ENCODE results near the gene NSRP1. TPM values are rescaled to one million over a fixed set of nuclear protein-coding genes. Genes with fewer than 3 reads are reported as not detected.

Gene NSRP1
- total and polyA plus RNA-seq, 2 of the 13 experiments (the other 11 are each of a cell fraction or from before 2014, with no cell fraction given), result 7.0 to 14.3 TPM

DNA sequence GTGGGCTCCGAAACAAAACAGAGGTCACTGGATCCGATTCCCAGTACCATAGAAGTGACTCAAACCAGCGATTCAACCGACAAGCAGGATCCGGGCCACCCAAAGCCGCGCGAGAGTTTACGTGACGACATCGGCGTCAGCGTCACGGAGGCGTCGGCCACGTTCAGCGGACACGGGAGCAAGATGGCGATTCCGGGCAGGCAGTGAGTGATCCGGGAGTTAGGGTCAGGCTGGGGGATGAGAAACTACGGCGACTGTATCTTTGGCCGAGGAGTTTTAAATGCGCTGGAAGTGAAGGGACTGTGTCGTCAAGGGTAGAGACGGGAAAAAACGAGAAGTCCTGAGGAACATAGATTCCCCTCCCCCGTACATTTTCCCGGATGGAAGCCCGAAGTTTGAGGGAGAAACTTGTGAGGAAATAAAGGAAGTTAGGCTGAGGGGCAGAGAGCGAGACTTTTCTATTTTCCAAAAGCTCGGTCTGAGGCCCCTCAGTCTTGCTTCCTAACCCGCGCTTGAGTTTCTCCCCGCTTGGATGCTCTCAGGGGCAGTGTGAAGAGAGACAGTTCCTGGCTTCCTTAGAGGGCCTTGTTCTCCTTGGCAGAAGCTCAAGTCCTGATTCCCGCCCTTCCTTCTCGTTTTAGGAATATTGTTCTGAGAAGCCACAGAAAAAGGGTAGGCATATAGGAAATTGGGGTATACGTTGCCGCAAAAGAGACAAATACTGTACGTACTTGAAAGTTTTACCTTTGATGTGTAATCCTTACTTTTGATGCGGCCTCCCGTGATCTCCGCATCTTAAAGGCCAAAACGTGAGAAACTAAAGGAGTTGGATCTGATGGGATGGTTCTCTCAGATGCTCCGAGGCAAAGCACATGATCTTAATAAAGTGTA, at the start of gene NSRP1 (continued):
- TF ChIP-seq KLF13 (CRISPR knock-in tag; IDR thresholded peaks at IDR 0.05) (no peak), CENPX (CRISPR knock-in tag; IDR thresholded peaks at IDR 0.05) (no peak), JUN (CRISPR knock-in tag; IDR thresholded peaks at IDR 0.05) (no peak), NRL (CRISPR knock-in tag; IDR thresholded peaks at IDR 0.05; ENCODE audit: borderline replicate concordance) (no peak), ZNF567 (CRISPR knock-in tag; IDR thresholded peaks at IDR 0.05; ENCODE audit: borderline replicate concordance) (no peak), NFIC (IDR thresholded peaks at IDR 0.05; ENCODE audit: low read length) (peak; percentile 13; the same call in 1 of the 2 replicates), ZNF251 (CRISPR knock-in tag; IDR thresholded peaks at IDR 0.05) (no peak), MEF2D (CRISPR knock-in tag; IDR thresholded peaks at IDR 0.05) (no peak; the same call in 1 of the 2 replicates), ONECUT2 (CRISPR knock-in tag; IDR thresholded peaks at IDR 0.05) (no peak), ELF1 (CRISPR knock-in tag; IDR thresholded peaks at IDR 0.05) (peak; percentile 48), TOE1 (CRISPR knock-in tag; IDR thresholded peaks at IDR 0.05) (no peak)
- TF ChIP-seq, protein P1, sequence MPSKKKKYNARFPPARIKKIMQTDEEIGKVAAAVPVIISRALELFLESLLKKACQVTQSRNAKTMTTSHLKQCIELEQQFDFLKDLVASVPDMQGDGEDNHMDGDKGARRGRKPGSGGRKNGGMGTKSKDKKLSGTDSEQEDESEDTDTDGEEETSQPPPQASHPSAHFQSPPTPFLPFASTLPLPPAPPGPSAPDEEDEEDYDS (CRISPR knock-in tag; IDR thresholded peaks at IDR 0.05), result peak; percentile 84
- TF ChIP-seq, protein P2, sequence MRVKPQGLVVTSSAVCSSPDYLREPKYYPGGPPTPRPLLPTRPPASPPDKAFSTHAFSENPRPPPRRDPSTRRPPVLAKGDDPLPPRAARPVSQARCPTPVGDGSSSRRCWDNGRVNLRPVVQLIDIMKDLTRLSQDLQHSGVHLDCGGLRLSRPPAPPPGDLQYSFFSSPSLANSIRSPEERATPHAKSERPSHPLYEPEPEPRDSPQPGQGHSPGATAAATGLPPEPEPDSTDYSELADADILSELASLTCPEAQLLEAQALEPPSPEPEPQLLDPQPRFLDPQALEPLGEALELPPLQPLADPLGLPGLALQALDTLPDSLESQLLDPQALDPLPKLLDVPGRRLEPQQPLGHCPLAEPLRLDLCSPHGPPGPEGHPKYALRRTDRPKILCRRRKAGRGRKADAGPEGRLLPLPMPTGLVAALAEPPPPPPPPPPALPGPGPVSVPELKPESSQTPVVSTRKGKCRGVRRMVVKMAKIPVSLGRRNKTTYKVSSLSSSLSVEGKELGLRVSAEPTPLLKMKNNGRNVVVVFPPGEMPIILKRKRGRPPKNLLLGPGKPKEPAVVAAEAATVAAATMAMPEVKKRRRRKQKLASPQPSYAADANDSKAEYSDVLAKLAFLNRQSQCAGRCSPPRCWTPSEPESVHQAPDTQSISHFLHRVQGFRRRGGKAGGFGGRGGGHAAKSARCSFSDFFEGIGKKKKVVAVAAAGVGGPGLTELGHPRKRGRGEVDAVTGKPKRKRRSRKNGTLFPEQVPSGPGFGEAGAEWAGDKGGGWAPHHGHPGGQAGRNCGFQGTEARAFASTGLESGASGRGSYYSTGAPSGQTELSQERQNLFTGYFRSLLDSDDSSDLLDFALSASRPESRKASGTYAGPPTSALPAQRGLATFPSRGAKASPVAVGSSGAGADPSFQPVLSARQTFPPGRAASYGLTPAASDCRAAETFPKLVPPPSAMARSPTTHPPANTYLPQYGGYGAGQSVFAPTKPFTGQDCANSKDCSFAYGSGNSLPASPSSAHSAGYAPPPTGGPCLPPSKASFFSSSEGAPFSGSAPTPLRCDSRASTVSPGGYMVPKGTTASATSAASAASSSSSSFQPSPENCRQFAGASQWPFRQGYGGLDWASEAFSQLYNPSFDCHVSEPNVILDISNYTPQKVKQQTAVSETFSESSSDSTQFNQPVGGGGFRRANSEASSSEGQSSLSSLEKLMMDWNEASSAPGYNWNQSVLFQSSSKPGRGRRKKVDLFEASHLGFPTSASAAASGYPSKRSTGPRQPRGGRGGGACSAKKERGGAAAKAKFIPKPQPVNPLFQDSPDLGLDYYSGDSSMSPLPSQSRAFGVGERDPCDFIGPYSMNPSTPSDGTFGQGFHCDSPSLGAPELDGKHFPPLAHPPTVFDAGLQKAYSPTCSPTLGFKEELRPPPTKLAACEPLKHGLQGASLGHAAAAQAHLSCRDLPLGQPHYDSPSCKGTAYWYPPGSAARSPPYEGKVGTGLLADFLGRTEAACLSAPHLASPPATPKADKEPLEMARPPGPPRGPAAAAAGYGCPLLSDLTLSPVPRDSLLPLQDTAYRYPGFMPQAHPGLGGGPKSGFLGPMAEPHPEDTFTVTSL (CRISPR knock-in tag; IDR thresholded peaks at IDR 0.05; ENCODE audit: borderline replicate concordance), result no peak
- TF ChIP-seq, protein P3, sequence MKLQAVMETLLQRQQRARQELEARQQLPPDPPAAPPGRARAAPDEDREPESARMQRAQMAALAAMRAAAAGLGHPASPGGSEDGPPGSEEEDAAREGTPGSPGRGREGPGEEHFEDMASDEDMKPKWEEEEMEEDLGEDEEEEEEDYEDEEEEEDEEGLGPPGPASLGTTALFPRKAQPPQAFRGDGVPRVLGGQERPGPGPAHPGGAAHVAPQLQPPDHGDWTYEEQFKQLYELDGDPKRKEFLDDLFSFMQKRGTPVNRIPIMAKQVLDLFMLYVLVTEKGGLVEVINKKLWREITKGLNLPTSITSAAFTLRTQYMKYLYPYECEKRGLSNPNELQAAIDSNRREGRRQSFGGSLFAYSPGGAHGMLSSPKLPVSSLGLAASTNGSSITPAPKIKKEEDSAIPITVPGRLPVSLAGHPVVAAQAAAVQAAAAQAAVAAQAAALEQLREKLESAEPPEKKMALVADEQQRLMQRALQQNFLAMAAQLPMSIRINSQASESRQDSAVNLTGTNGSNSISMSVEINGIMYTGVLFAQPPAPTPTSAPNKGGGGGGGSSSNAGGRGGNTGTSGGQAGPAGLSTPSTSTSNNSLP (IDR thresholded peaks at IDR 0.05; ENCODE audit: low read depth, low read length), result no peak
- TF ChIP-seq, protein P4, sequence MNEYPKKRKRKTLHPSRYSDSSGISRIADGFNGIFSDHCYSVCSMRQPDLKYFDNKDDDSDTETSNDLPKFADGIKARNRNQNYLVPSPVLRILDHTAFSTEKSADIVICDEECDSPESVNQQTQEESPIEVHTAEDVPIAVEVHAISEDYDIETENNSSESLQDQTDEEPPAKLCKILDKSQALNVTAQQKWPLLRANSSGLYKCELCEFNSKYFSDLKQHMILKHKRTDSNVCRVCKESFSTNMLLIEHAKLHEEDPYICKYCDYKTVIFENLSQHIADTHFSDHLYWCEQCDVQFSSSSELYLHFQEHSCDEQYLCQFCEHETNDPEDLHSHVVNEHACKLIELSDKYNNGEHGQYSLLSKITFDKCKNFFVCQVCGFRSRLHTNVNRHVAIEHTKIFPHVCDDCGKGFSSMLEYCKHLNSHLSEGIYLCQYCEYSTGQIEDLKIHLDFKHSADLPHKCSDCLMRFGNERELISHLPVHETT (CRISPR knock-in tag; conservative IDR thresholded peaks at IDR 0.05), result peak; percentile 55; the same call in 1 of the 2 replicates
- TF ChIP-seq, protein P5, sequence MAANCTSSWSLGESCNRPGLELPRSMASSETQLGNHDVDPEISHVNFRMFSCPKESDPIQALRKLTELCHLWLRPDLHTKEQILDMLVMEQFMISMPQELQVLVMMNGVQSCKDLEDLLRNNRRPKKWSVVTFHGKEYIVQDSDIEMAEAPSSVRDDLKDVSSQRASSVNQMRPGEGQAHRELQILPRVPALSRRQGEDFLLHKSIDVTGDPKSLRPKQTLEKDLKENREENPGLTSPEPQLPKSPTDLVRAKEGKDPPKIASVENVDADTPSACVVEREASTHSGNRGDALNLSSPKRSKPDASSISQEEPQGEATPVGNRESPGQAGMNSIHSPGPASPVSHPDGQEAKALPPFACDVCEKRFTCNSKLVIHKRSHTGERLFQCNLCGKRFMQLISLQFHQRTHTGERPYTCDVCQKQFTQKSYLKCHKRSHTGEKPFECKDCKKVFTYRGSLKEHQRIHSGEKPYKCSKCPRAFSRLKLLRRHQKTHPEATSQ (CRISPR knock-in tag; IDR thresholded peaks at IDR 0.05; ENCODE audit: borderline replicate concordance), result 0 out of 2 replicates have a peak, but pooled peaks have one; percentile 40

Data from HepG2 (cell line).